ENCODE data around the gene SPC24. TPM values are rescaled to one million over a fixed set of nuclear protein-coding genes. Genes with fewer than 3 reads are reported as not detected.

SPC24 gene
- total and polyA plus RNA-seq, 2 donors (not counting 1 experiment from before 2014, with no cell fraction given): 0.12 to 0.15 TPM

DNA sequence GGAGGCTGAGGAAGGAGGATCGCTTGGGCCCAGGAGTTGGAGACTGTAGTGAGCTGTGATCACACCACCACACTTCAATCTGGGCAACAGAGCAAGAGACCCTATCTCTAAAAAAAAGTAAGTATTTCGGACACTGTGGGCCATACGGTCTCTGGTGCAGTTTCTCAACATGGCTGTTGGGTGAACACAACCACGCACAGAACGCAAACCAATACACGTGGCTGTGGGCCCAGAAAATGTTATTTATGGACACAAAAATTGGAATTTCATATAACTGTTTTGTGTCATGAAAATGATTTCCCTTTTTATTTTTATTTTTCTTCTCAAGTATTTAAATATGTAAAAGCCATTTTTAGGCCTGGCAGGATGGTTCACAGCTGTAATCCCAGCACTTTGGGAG, 46.8 kb downstream of the SPC24 start:
- ATAC-seq (ENCODE audit: low read depth) (no peak), DNase-seq (no peak)
- Mint-ChIP-seq H3K9me3 (ENCODE audit: insufficient read depth) (no peaks in the 10 kb centered on the region), H3K4me1 (no peaks in the 10 kb centered on the region), H3K27ac (no peak overlapping the region), H3K4me3 (no peak overlapping the region), H3K27me3 (no peaks in the 10 kb centered on the region)
- H3K9ac ChIP-seq (ENCODE audit: low read length): no peak overlapping the region
- ChIA-PET CTCF (interaction anchor here (1.5 kb wide), 1 partner anchor 18 kb away, joined by 7 read pairs; no protein-coding TSS in a partner anchor), POLR2A (no interaction called here)
- H3K27ac ChIP-seq (ENCODE audit: low read length in 2 of 2): no peak overlapping the region
- no peak overlapping the region for H2AFZ ChIP-seq (ENCODE audit: insufficient read depth, low read depth, low read length, poor library complexity, severe bottlenecking)
- H3K4me3 ChIP-seq (ENCODE audit: control extremely low read depth in 1 of 5, extremely low read depth in 1 of 5, insufficient read depth in 1 of 5, low read depth in 2 of 5, low read length in 4 of 5): no peak overlapping the region
- no peaks in the 10 kb centered on the region for H3K4me1 ChIP-seq (ENCODE audit: control insufficient read depth in 2 of 2, insufficient read depth in 2 of 2, low read length in 2 of 2)
- peaks cover 0 to 4% of the 10 kb centered on the region in 2 experiments for H3K36me3 ChIP-seq (replicated peaks in 1 of 2; ENCODE audit: control extremely low read depth in 1 of 2, control insufficient read depth in 1 of 2, extremely low read depth in 1 of 2, insufficient read depth in 2 of 2, low read length in 1 of 2)
- no peaks in the 10 kb centered on the region for H4K20me1 ChIP-seq (ENCODE audit: control insufficient read depth, insufficient read depth, low read length, poor library complexity, severe bottlenecking)
- no peak for TF ChIP-seq EZH2 (IDR thresholded peaks at IDR 0.05; ENCODE audit: borderline replicate concordance, insufficient read depth, low read depth, low read length, poor library complexity, severe bottlenecking)
- TF ChIP-seq, protein P1, sequence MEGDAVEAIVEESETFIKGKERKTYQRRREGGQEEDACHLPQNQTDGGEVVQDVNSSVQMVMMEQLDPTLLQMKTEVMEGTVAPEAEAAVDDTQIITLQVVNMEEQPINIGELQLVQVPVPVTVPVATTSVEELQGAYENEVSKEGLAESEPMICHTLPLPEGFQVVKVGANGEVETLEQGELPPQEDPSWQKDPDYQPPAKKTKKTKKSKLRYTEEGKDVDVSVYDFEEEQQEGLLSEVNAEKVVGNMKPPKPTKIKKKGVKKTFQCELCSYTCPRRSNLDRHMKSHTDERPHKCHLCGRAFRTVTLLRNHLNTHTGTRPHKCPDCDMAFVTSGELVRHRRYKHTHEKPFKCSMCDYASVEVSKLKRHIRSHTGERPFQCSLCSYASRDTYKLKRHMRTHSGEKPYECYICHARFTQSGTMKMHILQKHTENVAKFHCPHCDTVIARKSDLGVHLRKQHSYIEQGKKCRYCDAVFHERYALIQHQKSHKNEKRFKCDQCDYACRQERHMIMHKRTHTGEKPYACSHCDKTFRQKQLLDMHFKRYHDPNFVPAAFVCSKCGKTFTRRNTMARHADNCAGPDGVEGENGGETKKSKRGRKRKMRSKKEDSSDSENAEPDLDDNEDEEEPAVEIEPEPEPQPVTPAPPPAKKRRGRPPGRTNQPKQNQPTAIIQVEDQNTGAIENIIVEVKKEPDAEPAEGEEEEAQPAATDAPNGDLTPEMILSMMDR (IDR thresholded peaks at IDR 0.05): no peak
- H3K79me2 ChIP-seq (ENCODE audit: control insufficient read depth, insufficient read depth, low read length): no peaks in the 10 kb centered on the region
- H3K4me2 ChIP-seq (replicated peaks; ENCODE audit: low read depth, low read length, poor library complexity, severe bottlenecking): no peak overlapping the region
- H3K27me3 ChIP-seq (replicated peaks in 1 of 4; ENCODE audit: control extremely low read depth in 1 of 4, control insufficient read depth in 3 of 4, insufficient read depth in 4 of 4, low read length in 3 of 4): peaks cover 0 to 4% (median 0%) of the 10 kb centered on the region in 4 experiments
- intact Hi-C loops (cut with micrococcal nuclease): no loop called here
- no peaks in the 10 kb centered on the region for H3K9me3 ChIP-seq (ENCODE audit: control extremely low read depth in 1 of 3, control insufficient read depth in 2 of 3, insufficient read depth in 1 of 3, low read length in 2 of 3)
- 100% methylated on average over 4 of the region's 6 CpGs for whole genome bisulfite sequencing (ENCODE audit: insufficient coverage)

DNA sequence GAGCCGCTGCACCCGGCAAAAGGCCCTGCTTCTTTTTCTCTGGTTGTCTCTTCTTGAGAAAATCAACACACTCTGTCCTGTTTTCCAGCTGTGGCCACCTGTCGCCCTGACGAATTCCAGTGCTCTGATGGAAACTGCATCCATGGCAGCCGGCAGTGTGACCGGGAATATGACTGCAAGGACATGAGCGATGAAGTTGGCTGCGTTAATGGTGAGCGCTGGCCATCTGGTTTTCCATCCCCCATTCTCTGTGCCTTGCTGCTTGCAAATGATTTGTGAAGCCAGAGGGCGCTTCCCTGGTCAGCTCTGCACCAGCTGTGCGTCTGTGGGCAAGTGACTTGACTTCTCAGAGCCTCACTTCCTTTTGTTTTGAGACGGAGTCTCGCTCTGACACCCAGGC, 49.1 kb downstream of the SPC24 start:
- Histone ChIP-seq H3K36me3 (replicated peaks in 1 of 2; ENCODE audit: control extremely low read depth in 1 of 2, control insufficient read depth in 1 of 2, extremely low read depth in 1 of 2, insufficient read depth in 2 of 2, low read length in 1 of 2) (peaks cover 0 to 2% of the 10 kb centered on the region in 2 experiments), H3K9ac (ENCODE audit: low read length) (no peak overlapping the region), H3K4me1 (ENCODE audit: control insufficient read depth in 2 of 2, insufficient read depth in 2 of 2, low read length in 2 of 2) (no peaks in the 10 kb centered on the region), H2AFZ (ENCODE audit: insufficient read depth, low read depth, low read length, poor library complexity, severe bottlenecking) (no peak overlapping the region), H3K4me2 (replicated peaks; ENCODE audit: low read depth, low read length, poor library complexity, severe bottlenecking) (no peak overlapping the region), H3K4me3 (ENCODE audit: control extremely low read depth in 1 of 5, extremely low read depth in 1 of 5, insufficient read depth in 1 of 5, low read depth in 2 of 5, low read length in 4 of 5) (no peak overlapping the region), H3K27me3 (replicated peaks in 1 of 4; ENCODE audit: control extremely low read depth in 1 of 4, control insufficient read depth in 3 of 4, insufficient read depth in 4 of 4, low read length in 3 of 4) (peaks cover 0 to 2% (median 0%) of the 10 kb centered on the region in 4 experiments), H3K79me2 (ENCODE audit: control insufficient read depth, insufficient read depth, low read length) (no peaks in the 10 kb centered on the region), H3K9me3 (ENCODE audit: control extremely low read depth in 1 of 3, control insufficient read depth in 2 of 3, insufficient read depth in 1 of 3, low read length in 2 of 3) (peaks cover 0 to 8% (median 0%) of the 10 kb centered on the region in 3 donors), H4K20me1 (ENCODE audit: control insufficient read depth, insufficient read depth, low read length, poor library complexity, severe bottlenecking) (no peaks in the 10 kb centered on the region), H3K27ac (ENCODE audit: low read length in 2 of 2) (no peak overlapping the region)
- Mint-ChIP-seq H3K4me1 (no peaks in the 10 kb centered on the region), H3K27ac (no peak overlapping the region), H3K4me3 (no peak overlapping the region), H3K9me3 (ENCODE audit: insufficient read depth) (no peaks in the 10 kb centered on the region), H3K27me3 (no peaks in the 10 kb centered on the region)
- TF ChIP-seq EZH2 (IDR thresholded peaks at IDR 0.05; ENCODE audit: borderline replicate concordance, insufficient read depth, low read depth, low read length, poor library complexity, severe bottlenecking): no peak
- TF ChIP-seq, protein P1 (IDR thresholded peaks at IDR 0.05): no peak
- POLR2A ChIA-PET: no interaction called here
- CTCF ChIA-PET: no interaction called here
- ATAC-seq (ENCODE audit: low read depth): no peak
- 96% methylated on average over 13 of the region's 13 CpGs for WGBS (ENCODE audit: insufficient coverage)
- DNase-seq: no peak
- intact Hi-C loops (cut with micrococcal nuclease): no loop called here

Data from B cell (primary cell).